GM12878 (cell line): ENCODE results near the gene UNK. TPM values are rescaled to one million over a fixed set of nuclear protein-coding genes. Genes with fewer than 3 reads are reported as not detected.

ENCODE experiments used
- BRCA1 ChIP-seq: IDR thresholded peaks from 2 replicates; pipeline ENCODE4 v1.6.1; 2011; ENCODE audit warnings: low read depth, low read length, improper control_type of control experiment
- CHD4 ChIP-seq: fragments of 200-600 bp; sonication (generic); IDR thresholded peaks from 2 replicates; pipeline ENCODE4 v1.6.1; 2016; ENCODE audit warnings: mild to moderate bottlenecking
- CREM ChIP-seq: IDR thresholded peaks from 2 replicates; pipeline ENCODE4 v1.6.1; 2014; ENCODE audit warnings: antibody characterized with exemption, low read depth
- CTCF ChIP-seq, 3 experiments: IDR thresholded peaks in 2 of 3; conservative IDR thresholded peaks in 1 of 3; 2 replicates each; pipeline ENCODE4 v1.5.1; 2011; ENCODE audit warnings: low read depth in 3 of 3, low read length in 3 of 3, mild to moderate bottlenecking in 3 of 3, control low read depth in 2 of 3, moderate library complexity in 2 of 3, inconsistent platforms in 1 of 3, mixed read lengths in 1 of 3; ENCODE audit not compliant: control insufficient read depth in 2 of 3, insufficient read depth in 1 of 3; ENCODE audit errors: extremely low read depth in 1 of 3
- EP300 ChIP-seq, 2 experiments: fragments of 150-350 bp in 1 of 2; IDR thresholded peaks; 2 replicates each; pipeline ENCODE4 v1.6.1; 2011 to 2012; ENCODE audit warnings: low read depth in 2 of 2, low read length in 2 of 2, borderline replicate concordance in 1 of 2, improper control_type of control experiment in 1 of 2, inconsistent platforms in 1 of 2; ENCODE audit not compliant: control insufficient read depth in 1 of 2
- GABPA ChIP-seq: IDR thresholded peaks from 2 replicates; pipeline ENCODE4 v1.6.1; 2014; ENCODE audit warnings: antibody characterized with exemption, low read depth, mild to moderate bottlenecking, inconsistent platforms
- MTA3 ChIP-seq: IDR thresholded peaks from 2 replicates; pipeline ENCODE4 v1.6.1; 2012; ENCODE audit warnings: low read length, inconsistent platforms, borderline replicate concordance
- RAD51 ChIP-seq: fragments of 450-650 bp; IDR thresholded peaks from 2 replicates; pipeline ENCODE4 v1.6.1; 2016; ENCODE audit warnings: moderate library complexity, mild to moderate bottlenecking, inconsistent platforms
- SMAD1 ChIP-seq: fragments of 450-650 bp; IDR thresholded peaks from 2 replicates; pipeline ENCODE4 v1.6.1; 2018; ENCODE audit warnings: mild to moderate bottlenecking, low read depth; ENCODE audit not compliant: partially characterized antibody
- STAT1 ChIP-seq: fragments of 450-650 bp; conservative IDR thresholded peaks from 2 replicates; pipeline ENCODE4 v1.6.1; 2014; ENCODE audit warnings: antibody characterized with exemption, mild to moderate bottlenecking
- ZBED1 ChIP-seq: IDR thresholded peaks from 2 replicates; pipeline ENCODE4 v1.6.1; 2016; ENCODE audit warnings: borderline replicate concordance
- polyA plus RNA-seq, 11 experiments: library from polyadenylated mRNA; depleted of rRNA in 4 of 11; unstranded in 6 of 11; stranded (reverse) in 5 of 11; fragments of >200 nt; fragmentation: Nextera tagmentation in 4 of 11; fragmentation: Illumina TruSeq in 1 of 11; extraction: Ambion mirVana in 4 of 11; extraction: Trizol in 1 of 11; gene quantifications; 1 replicate in 1 of 11; 2 replicates in 10 of 11; pipeline versions ENCODE4 v1.2.1 to v1.2.3, GENCODE V29; 2011 to 2016; ENCODE audit warnings: inconsistent platforms in 2 of 11, missing spikeins in 2 of 11, low read depth in 1 of 11
- total RNA-seq, 4 experiments: library from RNA; depleted of rRNA in 3 of 4; stranded (reverse); fragments of >200 nt in 3 of 4; fragmentation: Illumina TruSeq in 1 of 4; extraction: Trizol in 1 of 4; gene quantifications; 2 replicates each; pipeline versions ENCODE4 v1.2.1 to v1.2.3, GENCODE V29; 2013 to 2021

The UNK gene
- total and polyA plus RNA-seq, 10 of the 15 experiments (the other 5 are each of a cell fraction or from before 2014, with no cell fraction given), result 8.9 to 34.5 (median 27.3) TPM

GRCh38 chr17:75779250-75779986, 5.2 kb upstream of the UNK start (continued):
- TF ChIP-seq CTCF (IDR thresholded peaks at IDR 0.05 in 2 of 3, conservative IDR thresholded peaks at IDR 0.05 in 1 of 3; ENCODE audit: control insufficient read depth in 2 of 3, extremely low read depth in 1 of 3, insufficient read depth in 1 of 3, low read depth in 3 of 3, low read length in 3 of 3), result no peak
- TF ChIP-seq STAT1, result peak; percentile 95
- peak in 1 of 2 experiments; percentile 24; a peak in 1 of 4 replicates for TF ChIP-seq EP300 (IDR thresholded peaks at IDR 0.05; ENCODE audit: borderline replicate concordance in 1 of 2, control insufficient read depth in 1 of 2, low read depth in 2 of 2, low read length in 2 of 2)
- no peak for TF ChIP-seq BRCA1
- TF ChIP-seq RAD51, result no peak
- peak; percentile 91 for TF ChIP-seq CREM
- peak; percentile 93 for TF ChIP-seq ZBED1
- peak; percentile 100 for TF ChIP-seq SMAD1
- TF ChIP-seq CHD4, result no peak
- no peak for TF ChIP-seq MTA3
- TF ChIP-seq GABPA, result peak; percentile 39; the same call in 1 of the 2 replicates
